ENCODE measurements around the gene PCBP4. TPM values are rescaled to one million over a fixed set of nuclear protein-coding genes. Genes with fewer than 3 reads are reported as not detected.

PCBP4 gene
- total RNA-seq, 4 donors from 2014 or later, result 22.4 to 382 (median 63.6) TPM

DNA sequence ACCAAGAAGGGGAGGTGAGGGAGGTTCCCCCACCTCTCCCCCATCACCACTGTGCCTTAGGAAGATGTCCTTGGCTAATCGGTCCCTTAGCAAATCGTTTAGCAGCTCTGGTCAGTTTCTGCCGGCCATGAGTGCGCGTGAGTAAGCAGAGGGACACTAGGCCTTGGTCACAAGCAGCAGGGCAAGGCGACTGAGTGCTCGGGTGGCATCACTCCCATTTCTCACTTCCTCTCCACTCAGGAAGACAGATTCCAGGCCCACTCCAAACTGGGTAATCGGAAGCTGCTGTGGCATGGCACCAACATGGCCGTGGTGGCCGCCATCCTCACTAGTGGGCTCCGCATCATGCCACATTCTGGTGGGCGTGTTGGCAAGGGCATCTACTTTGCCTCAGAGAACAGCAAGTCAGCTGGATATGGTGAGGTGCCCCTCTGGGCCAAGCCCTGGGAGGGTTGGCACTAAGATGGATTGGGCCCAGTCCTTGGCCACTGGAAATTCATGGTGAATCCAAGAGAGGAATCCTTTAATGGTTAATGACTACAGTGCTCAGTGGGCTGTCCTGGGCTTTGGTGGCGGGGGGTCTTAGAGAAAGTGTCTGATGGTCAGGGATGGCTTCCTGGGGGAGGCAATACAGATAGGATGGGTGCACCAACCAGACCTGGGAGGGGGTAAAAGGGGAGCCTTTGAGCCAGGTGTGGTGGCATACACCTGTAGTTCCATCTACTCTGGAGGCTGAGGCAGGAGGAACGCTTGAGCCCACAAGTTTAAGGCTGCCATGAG is 21.1 kb downstream of the PCBP4 start:
- Histone ChIP-seq H3K4me1 (peaks cover 6 to 16% (median 15%) of the 10 kb centered on the region in 4 donors), H3K4me3 (no peak overlapping the region), H3K27ac (no peak overlapping the region), H3K27me3 (no peaks in the 10 kb centered on the region), H3K36me3 (no peaks in the 10 kb centered on the region), H3K9me3 (no peaks in the 10 kb centered on the region)
- TF ChIP-seq POLR2AphosphoS5 (IDR thresholded peaks at IDR 0.05) (no peak), EP300 (IDR thresholded peaks at IDR 0.05; ENCODE audit: low read depth) (no peak), POLR2A (IDR thresholded peaks at IDR 0.05) (no peak)
- TF ChIP-seq, protein P1, sequence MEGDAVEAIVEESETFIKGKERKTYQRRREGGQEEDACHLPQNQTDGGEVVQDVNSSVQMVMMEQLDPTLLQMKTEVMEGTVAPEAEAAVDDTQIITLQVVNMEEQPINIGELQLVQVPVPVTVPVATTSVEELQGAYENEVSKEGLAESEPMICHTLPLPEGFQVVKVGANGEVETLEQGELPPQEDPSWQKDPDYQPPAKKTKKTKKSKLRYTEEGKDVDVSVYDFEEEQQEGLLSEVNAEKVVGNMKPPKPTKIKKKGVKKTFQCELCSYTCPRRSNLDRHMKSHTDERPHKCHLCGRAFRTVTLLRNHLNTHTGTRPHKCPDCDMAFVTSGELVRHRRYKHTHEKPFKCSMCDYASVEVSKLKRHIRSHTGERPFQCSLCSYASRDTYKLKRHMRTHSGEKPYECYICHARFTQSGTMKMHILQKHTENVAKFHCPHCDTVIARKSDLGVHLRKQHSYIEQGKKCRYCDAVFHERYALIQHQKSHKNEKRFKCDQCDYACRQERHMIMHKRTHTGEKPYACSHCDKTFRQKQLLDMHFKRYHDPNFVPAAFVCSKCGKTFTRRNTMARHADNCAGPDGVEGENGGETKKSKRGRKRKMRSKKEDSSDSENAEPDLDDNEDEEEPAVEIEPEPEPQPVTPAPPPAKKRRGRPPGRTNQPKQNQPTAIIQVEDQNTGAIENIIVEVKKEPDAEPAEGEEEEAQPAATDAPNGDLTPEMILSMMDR (IDR thresholded peaks at IDR 0.05), result no peak
- 90% methylated on average over 14 of the region's 14 CpGs; no CpG with 5 or more reads in 1 of the 2 donors for WGBS, 2 donors (ENCODE audit: low coverage in 1 of 2)
- in situ Hi-C loops (cut with MboI; ENCODE audit: low pct_ligation_motif_present in 1 of 4, low pct_unique_long_range_greater_than_20kb in 1 of 4, low sequenced_read_pairs in 3 of 4), result no loop called here
- DNase-seq, result no peak
- intact Hi-C loops (cut with DNase I; ENCODE audit: low total_unique reads), result loop anchor here (5.0 kb wide), 1 partner anchor 1866 kb away; no protein-coding TSS in a partner anchor

DNA sequence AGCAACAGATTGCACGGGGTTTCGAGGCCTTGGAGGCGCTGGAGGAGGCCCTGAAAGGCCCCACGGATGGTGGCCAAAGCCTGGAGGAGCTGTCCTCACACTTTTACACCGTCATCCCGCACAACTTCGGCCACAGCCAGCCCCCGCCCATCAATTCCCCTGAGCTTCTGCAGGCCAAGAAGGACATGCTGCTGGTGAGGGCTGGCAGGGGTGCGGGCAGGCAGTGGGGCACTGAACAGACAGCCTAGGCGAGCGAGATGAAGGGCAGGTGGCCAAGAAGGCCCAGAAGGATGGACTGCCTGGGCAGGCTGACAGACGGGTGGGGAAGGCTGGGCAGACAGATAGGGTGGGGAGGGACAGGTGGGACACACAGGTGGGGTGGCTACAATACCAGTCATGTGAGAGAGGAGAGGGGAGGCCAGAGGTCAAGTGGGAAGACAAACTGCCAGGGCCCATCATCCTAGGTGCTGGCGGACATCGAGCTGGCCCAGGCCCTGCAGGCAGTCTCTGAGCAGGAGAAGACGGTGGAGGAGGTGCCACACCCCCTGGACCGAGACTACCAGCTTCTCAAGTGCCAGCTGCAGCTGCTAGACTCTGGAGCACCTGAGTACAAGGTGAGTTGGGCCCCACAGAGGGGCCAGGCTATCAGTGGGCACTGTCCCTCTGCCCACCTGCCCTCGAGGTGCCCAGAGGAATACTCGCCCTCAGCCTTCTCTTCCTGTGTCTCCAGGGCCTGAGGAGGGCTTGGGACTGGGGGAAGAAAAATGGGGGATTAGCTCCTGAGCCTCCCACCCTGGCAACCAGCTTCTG is 22.0 kb downstream of the PCBP4 start:
- in situ Hi-C loops (cut with MboI; ENCODE audit: low pct_ligation_motif_present in 1 of 4, low pct_unique_long_range_greater_than_20kb in 1 of 4, low sequenced_read_pairs in 3 of 4), result no loop called here
- Histone ChIP-seq H3K4me1 (peaks cover 13 to 25% (median 24%) of the 10 kb centered on the region in 4 donors), H3K27ac (no peak overlapping the region), H3K9me3 (no peaks in the 10 kb centered on the region), H3K36me3 (no peaks in the 10 kb centered on the region), H3K4me3 (no peak overlapping the region), H3K27me3 (no peaks in the 10 kb centered on the region)
- no peak for TF ChIP-seq POLR2AphosphoS5 (IDR thresholded peaks at IDR 0.05)
- TF ChIP-seq EP300 (IDR thresholded peaks at IDR 0.05; ENCODE audit: low read depth), result no peak
- TF ChIP-seq, protein P1 (IDR thresholded peaks at IDR 0.05), result no peak
- TF ChIP-seq POLR2A (IDR thresholded peaks at IDR 0.05), result no peak
- intact Hi-C loops (cut with DNase I; ENCODE audit: low total_unique reads), result loop anchor here (5.0 kb wide), 1 partner anchor 1867 kb away; no protein-coding TSS in a partner anchor
- 73 to 92% methylated on average over 3 to 18 of the region's 18 CpGs for WGBS, 2 donors (ENCODE audit: low coverage in 1 of 2)
- no peak for DNase-seq

DNA sequence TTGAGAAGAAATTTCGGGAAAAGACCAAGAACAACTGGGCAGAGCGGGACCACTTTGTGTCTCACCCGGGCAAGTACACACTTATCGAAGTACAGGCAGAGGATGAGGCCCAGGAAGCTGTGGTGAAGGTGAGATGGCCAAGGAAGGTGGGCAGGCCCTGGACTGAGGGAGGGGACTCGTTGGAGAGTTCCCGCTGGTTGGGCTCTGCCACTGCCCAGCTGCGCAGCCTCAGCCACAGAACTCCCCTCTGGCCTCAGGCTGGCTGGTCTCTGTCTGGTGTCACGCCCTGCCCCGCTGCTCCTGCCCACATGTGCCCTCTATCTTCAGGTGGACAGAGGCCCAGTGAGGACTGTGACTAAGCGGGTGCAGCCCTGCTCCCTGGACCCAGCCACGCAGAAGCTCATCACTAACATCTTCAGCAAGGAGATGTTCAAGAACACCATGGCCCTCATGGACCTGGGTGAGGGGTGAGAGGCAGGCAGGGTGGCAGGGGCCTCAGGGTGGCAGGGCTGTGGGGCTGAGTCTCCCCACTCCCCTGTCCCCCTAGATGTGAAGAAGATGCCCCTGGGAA is 22.7 kb downstream of the PCBP4 start:
- intact Hi-C loops (cut with DNase I; ENCODE audit: low total_unique reads), result loop anchor here (5.0 kb wide), 1 partner anchor 1868 kb away; no protein-coding TSS in a partner anchor
- H3K9me3 ChIP-seq, result no peaks in the 10 kb centered on the region
- H3K4me1 ChIP-seq, result peaks cover 18 to 30% (median 27%) of the 10 kb centered on the region in 4 donors
- TF ChIP-seq POLR2AphosphoS5 (IDR thresholded peaks at IDR 0.05) (no peak), EP300 (IDR thresholded peaks at IDR 0.05; ENCODE audit: low read depth) (no peak), POLR2A (IDR thresholded peaks at IDR 0.05) (no peak)
- TF ChIP-seq, protein P1 (IDR thresholded peaks at IDR 0.05), result no peak
- no peak for DNase-seq
- H3K27me3 ChIP-seq, result no peaks in the 10 kb centered on the region
- no peaks in the 10 kb centered on the region for H3K36me3 ChIP-seq
- in situ Hi-C loops (cut with MboI; ENCODE audit: low pct_ligation_motif_present in 1 of 4, low pct_unique_long_range_greater_than_20kb in 1 of 4, low sequenced_read_pairs in 3 of 4), result no loop called here
- H3K4me3 ChIP-seq, result no peak overlapping the region
- 80 to 87% methylated on average over 1 to 11 of the region's 11 CpGs for WGBS, 2 donors (ENCODE audit: low coverage in 1 of 2)
- no peak overlapping the region for H3K27ac ChIP-seq

All from transverse colon (tissue), 4 donors.